HG03432 (cell line): Measurements from ENCODE around the gene AP3S2.
A peak's percentile ranks its signal among the peaks of the same experiment; 100 is the strongest.
"Not testable (repeated sequence)": the region's sequence is repeated elsewhere in the genome, so short reads cannot be mapped to it uniquely, and the experiment has no call there.

Experiments used
- ATAC-seq: cut with Tn5 transposase; IDR thresholded peaks from one replicate; pipeline ENCODE4 v1.9.1; 2021; ENCODE audit warnings: mild to moderate bottlenecking, moderate library complexity; ENCODE audit not compliant: unreplicated experiment

Gene AP3S2

GRCh38 chr15:89893696-89894447 is at the start of gene AP3S2:
Gene AP3S2 (minus strand): TSS chr15:89893994. CDS start chr15:89893949, 45 bp downstream.
- ATAC-seq = peak; percentile 93

DNA sequence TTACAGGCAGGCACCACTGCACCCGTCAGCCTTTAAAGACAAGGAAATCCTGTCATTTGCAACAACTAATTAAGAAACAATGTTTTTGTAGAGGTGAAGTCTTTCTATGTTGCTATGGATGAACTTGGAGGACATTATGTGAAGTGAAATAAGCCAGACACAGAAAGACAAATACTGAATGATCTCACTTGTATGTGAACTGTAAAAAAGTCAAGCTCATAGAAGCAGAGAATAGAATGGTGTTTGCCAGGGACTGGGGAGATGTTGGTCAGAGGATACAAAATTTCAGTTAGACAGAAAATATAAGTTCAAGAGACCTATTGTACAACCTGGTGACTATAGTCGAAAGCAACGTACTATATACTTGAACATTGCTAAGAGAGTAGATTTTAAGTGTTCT is 46.1 kb upstream of the AP3S2 start:
- ATAC-seq = no peak

DNA sequence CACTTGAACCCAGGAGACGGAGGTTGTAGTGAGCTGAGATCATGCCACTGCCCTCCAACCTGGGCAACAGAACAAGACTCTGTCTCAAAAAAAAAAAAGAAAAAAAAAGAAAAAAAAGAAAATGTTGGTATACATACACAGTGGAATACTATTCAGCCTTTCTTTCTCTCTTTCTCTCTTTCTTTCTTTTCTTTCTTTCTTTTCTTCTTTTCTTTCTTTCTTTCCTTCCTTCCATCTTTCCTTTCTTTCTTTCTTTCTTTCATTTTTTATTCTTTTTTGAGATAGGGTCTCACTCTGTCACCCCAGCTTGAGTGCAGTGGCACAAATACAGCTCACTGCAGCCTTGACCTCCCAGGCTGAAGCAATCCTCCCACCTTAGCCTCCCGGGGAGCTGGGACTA is 45.6 kb upstream of the AP3S2 start:
- ATAC-seq = not testable (repeated sequence)

DNA sequence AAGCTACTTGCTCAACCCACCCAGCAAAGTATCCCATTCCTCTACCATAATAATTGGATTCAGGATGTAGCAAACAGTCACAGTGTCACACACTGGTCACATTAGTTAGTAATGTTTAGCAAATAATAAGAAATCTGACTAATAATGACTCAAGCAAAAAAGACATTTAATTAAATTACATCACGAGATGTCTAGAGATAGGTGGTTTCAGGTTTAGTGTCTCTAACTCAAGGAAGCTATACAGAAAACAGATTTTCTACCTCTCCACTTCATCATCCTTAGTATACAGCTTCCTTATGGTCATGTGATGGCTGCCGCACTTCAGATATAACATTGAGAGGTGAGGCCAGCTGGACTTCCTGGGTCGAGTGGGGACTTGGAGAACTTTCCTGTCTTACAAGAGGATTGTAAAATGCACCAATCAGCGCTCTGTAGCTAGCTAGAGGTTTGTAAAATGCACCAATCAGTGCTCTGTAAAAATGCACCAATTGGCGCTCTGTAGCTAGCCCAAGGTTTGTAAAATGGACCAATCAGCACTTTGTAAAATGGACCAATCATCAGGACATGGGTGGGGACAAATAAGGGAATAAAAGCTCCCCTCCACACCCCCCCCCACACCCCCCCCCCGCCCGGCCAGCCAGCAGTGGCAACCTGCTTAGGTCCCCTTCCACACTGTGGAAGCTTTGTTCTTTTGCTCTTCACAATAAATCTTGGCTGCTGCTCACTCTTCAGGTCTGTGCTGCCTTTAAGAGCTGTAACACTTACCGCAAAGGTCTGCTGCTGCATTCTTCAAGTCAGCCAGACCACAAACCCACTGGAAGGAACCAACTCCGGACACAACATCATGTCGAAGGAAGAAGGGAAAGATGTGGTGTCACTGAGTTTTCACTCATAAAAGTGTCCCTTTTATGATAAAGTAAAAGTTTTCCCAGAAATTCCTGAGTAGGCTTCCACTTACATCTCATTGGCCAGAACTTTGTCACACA is 43.9 kb upstream of the AP3S2 start:
- no peak for ATAC-seq

- ATAC-seq = no peak
Observed at GRCh38 chr15:89936786-89937265, 43.0 kb upstream of the AP3S2 start.

DNA sequence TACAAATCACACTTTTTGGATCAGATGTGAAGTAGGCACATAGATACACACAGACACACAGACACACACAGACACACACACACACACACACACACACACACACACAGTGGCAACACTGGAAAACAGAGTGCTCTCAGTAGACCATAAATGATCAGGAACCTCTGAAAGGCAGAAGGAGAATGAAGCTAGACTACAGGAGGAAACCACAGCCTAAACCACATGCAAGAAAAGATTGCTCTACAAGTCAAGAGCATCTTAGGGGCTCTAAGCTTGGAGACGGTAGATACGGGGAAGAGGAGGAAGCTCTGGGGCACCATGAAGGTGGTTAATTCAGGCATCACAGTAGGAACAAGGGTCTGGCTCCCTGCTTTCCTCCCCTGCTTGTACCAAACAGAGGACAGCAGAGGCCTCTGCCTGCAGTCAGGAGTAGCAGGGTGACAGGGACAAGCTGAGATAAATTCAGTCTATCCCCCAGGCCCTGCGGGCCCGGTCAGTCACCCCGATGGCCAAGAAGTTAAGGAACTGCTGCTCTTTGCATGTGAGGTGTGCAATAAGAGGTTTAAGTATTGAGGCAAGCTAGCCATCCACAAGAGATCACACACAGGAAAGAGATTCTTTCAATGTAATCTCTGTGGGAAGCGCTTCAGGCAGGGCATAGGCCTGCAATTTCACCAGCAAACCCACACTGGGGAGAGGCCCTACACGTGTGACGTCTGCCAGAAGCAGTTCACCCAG is 42.4 kb upstream of the AP3S2 start:
- ATAC-seq = no peak

DNA sequence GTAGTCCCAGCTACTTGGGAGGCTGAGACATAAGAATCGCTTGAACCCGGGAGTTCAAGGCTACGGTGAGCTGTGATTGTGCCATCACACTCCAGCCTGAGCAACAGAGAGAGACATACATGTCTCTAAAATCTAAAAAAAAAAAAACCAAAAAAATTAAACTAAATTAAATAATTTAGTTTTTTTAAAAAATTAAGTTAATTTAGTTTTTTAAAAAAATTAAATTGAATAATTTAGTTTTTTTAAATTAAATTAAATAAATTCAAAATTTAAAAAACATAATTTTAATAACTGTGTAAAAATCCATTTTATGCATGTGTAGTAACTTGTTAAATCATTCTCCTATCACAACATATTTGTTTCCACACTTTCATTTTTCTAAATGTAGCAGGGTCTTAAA is 39.1 kb upstream of the AP3S2 start:
- ATAC-seq = no peak

GRCh38 chr15:89928421-89928820 is 34.6 kb upstream of the AP3S2 start:
- ATAC-seq = no peak

DNA sequence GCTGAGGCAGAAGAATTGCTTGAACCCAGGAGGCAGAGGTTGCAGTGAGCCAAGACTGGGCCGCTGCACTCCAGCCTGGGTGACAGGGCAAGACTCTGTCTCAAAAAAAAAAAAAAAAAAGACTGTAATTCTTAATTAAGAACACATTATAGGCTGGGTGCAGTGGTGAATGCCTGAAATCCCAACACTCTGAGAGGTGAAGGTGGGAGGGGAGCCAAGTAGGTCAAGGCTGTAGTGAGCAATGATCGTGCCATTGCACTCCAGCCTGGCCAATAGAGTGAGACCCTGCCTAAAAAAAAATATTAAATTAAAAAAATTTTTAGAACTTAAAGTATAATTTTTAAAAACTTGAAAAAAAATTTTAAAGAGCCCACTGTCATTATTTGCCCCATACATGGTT is 32.4 kb upstream of the AP3S2 start:
- no peak for ATAC-seq

GRCh38 chr15:89917442-89918101 is 23.8 kb upstream of the AP3S2 start:
- no peak for ATAC-seq

DNA sequence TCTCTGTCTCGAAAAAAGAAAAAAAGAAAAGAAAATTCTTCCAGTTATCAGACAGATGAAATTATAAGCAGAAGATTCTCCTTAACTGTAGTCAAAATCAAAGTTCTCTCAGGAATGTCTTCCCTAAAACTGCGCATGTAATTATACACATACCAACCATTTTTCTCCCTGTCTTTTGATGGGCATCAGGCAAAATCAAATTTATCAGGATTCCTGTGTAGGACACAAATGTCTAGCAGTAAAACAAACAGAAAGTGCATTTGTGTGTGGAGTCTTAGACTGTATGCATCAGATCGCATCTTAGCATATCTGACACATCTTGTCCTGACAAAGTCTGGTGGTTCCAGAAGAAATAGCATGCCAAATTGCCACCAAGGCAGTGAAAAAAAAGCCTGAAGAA is 22.9 kb upstream of the AP3S2 start:
- no peak for ATAC-seq

DNA sequence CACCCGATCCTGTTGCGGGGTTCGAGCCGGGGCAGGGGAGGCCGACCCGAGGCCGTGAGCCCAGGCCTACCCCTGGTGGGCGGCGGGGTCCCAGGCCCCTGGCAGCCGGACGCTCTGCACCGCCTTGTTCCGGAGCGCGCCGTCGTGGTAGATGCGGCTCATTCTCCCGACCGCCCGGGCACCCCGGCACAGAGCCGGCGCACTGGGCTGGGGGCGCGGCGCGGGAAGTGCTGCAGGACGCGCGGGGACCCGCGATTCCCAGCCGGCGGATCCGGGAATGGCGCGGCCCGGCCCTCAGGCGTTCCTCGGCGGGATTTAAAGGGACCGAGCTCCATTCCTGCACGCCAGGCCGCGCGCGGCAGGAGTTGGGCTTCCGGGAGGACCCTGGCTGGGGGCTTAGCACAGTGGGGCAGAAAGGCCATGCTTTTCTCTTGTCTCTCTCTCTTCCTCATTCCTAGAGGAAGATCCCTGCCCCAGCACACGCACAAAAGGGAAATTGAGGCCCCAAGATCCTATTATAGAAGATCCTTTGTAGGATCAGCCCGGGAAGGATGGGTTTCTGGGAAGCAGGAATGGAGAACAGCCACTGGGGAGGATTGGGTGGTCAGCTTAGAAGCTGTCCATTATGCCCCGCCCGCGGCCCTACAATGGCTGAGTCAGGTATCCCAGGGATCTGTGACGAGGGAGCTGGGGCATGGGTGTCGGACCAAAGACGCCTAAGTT is 19.0 kb upstream of the AP3S2 start, which contains the start of gene ARPIN:
ARPIN (minus strand) TSS at position 279 of the 723 bp plus-strand sequence; CDS start at position 162, 117 bp downstream.
- no peak for ATAC-seq

GRCh38 chr15:89912145-89912673 is 18.4 kb upstream of the AP3S2 start:
- ATAC-seq = no peak

DNA sequence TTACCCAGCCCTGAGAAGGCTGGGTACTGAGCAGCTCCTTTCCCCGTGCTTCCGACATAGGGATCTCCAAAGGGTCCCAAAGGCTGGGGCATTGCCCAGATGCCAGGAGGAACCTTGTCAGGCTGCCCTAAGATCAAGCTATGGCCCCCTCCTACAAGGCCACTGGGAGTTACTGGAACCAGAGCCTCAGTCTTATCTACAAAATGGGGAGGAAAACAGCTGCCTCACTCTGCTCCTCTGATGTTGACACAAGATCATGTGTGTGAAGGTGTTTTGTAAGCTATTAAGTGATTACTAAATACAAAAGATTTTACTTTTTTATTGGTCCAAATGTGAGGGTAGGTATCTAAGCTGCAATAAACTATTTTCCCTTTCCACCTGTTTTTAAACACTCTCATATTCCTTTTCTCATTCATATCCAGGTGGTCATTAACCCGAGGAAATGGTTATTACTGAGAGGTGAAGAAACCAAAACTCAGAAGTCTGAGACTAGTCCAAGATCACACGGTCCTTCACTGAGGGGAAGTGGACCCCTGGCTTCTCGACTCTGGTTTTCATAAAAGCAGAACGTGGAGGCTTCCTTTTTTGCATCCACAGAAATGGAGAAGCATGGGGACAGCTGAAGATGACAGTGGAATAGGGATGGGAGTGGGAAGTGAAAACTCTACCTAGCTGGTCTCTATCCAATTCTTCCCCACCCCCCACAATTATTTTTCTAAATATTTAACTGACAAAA is 17.3 kb upstream of the AP3S2 start:
- no peak for ATAC-seq

DNA sequence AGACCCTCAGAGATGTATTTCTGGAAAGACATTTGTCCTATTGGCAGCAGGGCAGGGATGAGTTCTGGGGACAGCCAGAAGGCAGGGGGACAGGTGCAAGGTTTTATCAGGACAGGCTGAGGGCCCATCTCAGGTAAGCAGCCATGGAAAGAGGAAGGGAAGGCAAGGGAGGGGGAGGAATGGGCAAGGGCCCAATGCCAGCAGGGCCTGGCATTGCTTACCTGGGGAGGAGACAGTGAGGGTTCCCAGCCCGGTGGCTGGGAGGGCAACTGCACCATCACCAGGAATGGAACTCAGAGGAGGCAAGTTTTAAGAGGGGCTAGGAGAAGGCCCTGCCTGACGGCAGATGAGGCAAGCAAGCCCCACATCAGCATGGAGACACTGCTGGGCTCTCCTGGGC is 15.8 kb upstream of the AP3S2 start:
- ATAC-seq = no peak

GRCh38 chr15:89908226-89908625 is 14.4 kb upstream of the AP3S2 start:
- ATAC-seq = no peak

DNA sequence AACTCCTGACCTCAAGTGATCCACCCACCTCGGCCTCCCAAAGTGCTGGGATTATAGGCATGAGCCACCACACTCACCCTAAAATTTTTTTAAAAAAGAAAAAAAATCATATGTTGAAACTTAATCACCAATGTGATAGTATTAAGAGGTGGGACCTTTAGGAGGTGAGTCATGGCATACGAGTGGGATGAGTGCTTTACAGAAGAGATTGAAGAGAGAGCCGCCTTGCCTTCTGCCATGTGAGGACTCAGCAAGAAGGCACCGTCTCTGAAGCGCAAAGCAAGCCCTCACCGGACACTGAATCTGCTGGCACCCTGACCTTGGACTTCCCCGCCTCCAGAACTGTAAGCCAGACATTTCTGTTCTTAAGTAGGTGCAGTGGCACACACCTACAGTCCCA is 13.5 kb upstream of the AP3S2 start:
- no peak for ATAC-seq

DNA sequence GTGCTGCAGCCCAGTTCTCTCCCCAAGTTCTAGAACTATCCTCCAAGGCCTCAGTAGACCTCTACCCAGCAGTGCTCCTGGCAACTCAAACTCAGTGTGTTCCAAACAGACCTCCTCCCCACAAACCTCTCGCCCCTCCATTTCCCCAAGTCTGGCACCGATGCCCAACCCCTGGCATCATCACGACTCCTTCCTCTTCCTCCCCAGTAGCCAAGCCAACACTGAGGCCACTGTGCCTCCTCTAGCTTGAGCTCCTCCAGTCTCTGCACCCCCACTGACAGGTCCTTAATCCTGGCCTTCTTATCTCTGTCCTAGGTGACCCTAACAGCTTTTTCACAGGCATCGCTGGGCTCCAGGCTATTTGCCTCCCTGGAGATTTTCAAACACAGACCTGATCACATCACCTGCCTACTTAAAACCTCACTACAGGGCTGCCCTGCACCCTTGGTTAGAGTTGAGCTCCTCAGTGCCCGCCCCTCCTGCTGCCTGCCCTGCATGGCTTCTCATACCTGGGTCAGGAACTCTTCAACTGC is 12.1 kb upstream of the AP3S2 start:
- no peak for ATAC-seq

DNA sequence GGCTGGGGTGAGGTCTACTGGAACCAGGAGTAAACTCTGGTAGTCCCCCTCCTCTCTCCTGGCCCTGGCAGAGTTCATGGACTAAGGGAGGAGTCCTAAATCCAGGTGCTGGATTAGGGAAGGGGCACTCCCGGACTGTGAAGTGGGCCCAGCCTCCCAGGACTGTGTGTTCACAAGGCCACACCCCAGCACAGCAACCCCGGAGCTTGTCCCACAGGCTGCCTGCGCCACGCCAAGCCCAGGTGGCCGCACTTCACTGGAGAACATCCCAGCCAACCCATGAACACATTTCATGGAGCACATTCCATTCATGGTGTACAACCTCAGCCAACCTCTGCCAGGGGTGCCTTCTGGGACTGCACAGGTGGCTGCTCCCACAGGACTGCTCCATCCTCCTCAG is 10.7 kb upstream of the AP3S2 start:
- no peak for ATAC-seq
